Lower leg skin (tissue), 3 donors: ENCODE results near the gene PP2D1.

ENCODE experiments used
- CTCF ChIP-seq, 3 donors: fragments of 450-650 bp; IDR thresholded peaks; one replicate each; pipeline ENCODE4 v1.5.1; 2016; ENCODE audit warnings: antibody characterized with exemption in 3 of 3, mild to moderate bottlenecking in 3 of 3, moderate library complexity in 2 of 3
- POLR2A ChIP-seq, 2 donors: fragments of 450-650 bp; IDR thresholded peaks; one replicate each; pipeline ENCODE4 v1.6.1; 2016 to 2017; ENCODE audit warnings: antibody characterized with exemption in 2 of 2, mild to moderate bottlenecking in 1 of 2, moderate library complexity in 1 of 2

GRCh38 chr3:20035019-20035418 lies 23.0 kb upstream of the PP2D1 start:
- no peak for TF ChIP-seq CTCF (IDR thresholded peaks at IDR 0.05)
- no peak for TF ChIP-seq POLR2A (IDR thresholded peaks at IDR 0.05)
